DOHH2 (cell line): ENCODE data around the gene CPN2.

Source experiments
- H3F3A ChIP-seq: fragments of 200-600 bp; sonication (generic), shearing (Covaris generic); 2 replicates; pipeline ENCODE4 v1.6.0; 2016; ENCODE audit warnings: antibody characterized with exemption, mild to moderate bottlenecking; ENCODE audit not compliant: control insufficient read depth, insufficient read depth
- H3K27ac ChIP-seq: fragments of 200-600 bp; sonication (generic); 2 replicates; pipeline ENCODE4 v1.5.1; 2014; ENCODE audit warnings: low read depth, mild to moderate bottlenecking, low read length, moderate library complexity
- H3K27me3 ChIP-seq: fragments of 200-600 bp; sonication (generic); 2 replicates; pipeline ENCODE4 v1.6.1; 2014; ENCODE audit warnings: mild to moderate bottlenecking, low read length, mixed read lengths; ENCODE audit not compliant: control insufficient read depth
- H3K36me3 ChIP-seq: fragments of 200-600 bp; sonication (generic); 2 replicates; pipeline ENCODE4 v1.6.1; 2014; ENCODE audit warnings: mild to moderate bottlenecking, low read length, moderate library complexity, mixed read lengths; ENCODE audit not compliant: control insufficient read depth
- H3K4me1 ChIP-seq: fragments of 200-600 bp; sonication (generic); 2 replicates; pipeline ENCODE4 v1.6.1; 2014; ENCODE audit warnings: mild to moderate bottlenecking, low read length, mixed read lengths; ENCODE audit not compliant: control insufficient read depth
- H3K4me2 ChIP-seq: fragments of 200-600 bp; sonication (generic); 2 replicates; pipeline ENCODE4 v1.6.0; 2014; ENCODE audit warnings: mild to moderate bottlenecking, low read length, moderate library complexity
- H3K4me3 ChIP-seq: fragments of 200-600 bp; sonication (generic); 2 replicates; pipeline ENCODE4 v1.5.1; 2014; ENCODE audit warnings: mild to moderate bottlenecking, low read length, mixed read lengths
- H3K79me2 ChIP-seq: fragments of 200-600 bp; sonication (generic); 2 replicates; pipeline ENCODE4 v1.6.1; 2014; ENCODE audit warnings: mild to moderate bottlenecking, low read length, mixed read lengths; ENCODE audit not compliant: control insufficient read depth
- H3K9me2 ChIP-seq: fragments of 200-600 bp; sonication (generic); replicated peaks from 2 replicates; pipeline ENCODE4 v1.6.1; 2014; ENCODE audit warnings: mild to moderate bottlenecking, low read length, mixed read lengths; ENCODE audit not compliant: control insufficient read depth
- H3K9me3 ChIP-seq: fragments of 200-600 bp; sonication (generic); 2 replicates; pipeline ENCODE4 v1.6.1; 2014; ENCODE audit warnings: antibody characterized with exemption, low read length, mixed read lengths; ENCODE audit not compliant: control insufficient read depth, insufficient read depth
- H4K20me1 ChIP-seq: fragments of 200-600 bp; sonication (generic); 2 replicates; pipeline ENCODE4 v1.6.0; 2014; ENCODE audit warnings: low read depth, mild to moderate bottlenecking, antibody characterized with exemption, low read length, moderate library complexity; ENCODE audit not compliant: control insufficient read depth, insufficient read depth
- CTCF ChIP-seq: fragments of 200-600 bp; sonication (generic); IDR thresholded peaks from one replicate; pipeline ENCODE4 v1.5.1; 2014; ENCODE audit warnings: antibody characterized with exemption, mild to moderate bottlenecking, low read depth, low read length; ENCODE audit not compliant: poor library complexity, severe bottlenecking
- EZH2phosphoT487 ChIP-seq: fragments of 200-600 bp; sonication (generic); IDR thresholded peaks from 2 replicates; pipeline ENCODE4 v1.6.1; 2017; ENCODE audit warnings: borderline replicate concordance, mild to moderate bottlenecking, antibody characterized with exemption, low read length, moderate library complexity, mixed read lengths

Gene CPN2

GRCh38 chr3:194293546-194294198 lies 57.5 kb downstream of the CPN2 start:
- TF ChIP-seq EZH2phosphoT487 (no peak), CTCF (no peak)

GRCh38 chr3:194292331-194292730 lies 58.8 kb downstream of the CPN2 start:
- no peaks in the 10 kb centered on the region for H3K36me3 ChIP-seq
- no peaks in the 10 kb centered on the region for H3K79me2 ChIP-seq
- no peaks in the 10 kb centered on the region for H3K9me3 ChIP-seq
- peaks cover 38% of the 10 kb centered on the region for H3K27me3 ChIP-seq
- H3F3A ChIP-seq, result no peaks in the 10 kb centered on the region
- H3K4me2 ChIP-seq, result no peak overlapping the region
- no peak overlapping the region for H3K27ac ChIP-seq
- H3K4me3 ChIP-seq, result no peak overlapping the region
- no peaks in the 10 kb centered on the region for H4K20me1 ChIP-seq
- H3K4me1 ChIP-seq, result no peaks in the 10 kb centered on the region
- H3K9me2 ChIP-seq, result no peaks in the 10 kb centered on the region
- no peak for TF ChIP-seq CTCF

More at GRCh38 chr3:194293546-194294198, 57.5 kb downstream of the CPN2 start:
- Histone ChIP-seq H3F3A (no peaks in the 10 kb centered on the region), H3K79me2 (no peaks in the 10 kb centered on the region), H3K4me1 (no peaks in the 10 kb centered on the region), H3K27me3 (peaks cover 35% of the 10 kb centered on the region), H3K9me3 (no peaks in the 10 kb centered on the region), H3K4me2 (no peak overlapping the region), H3K4me3 (no peak overlapping the region), H4K20me1 (no peaks in the 10 kb centered on the region), H3K9me2 (no peaks in the 10 kb centered on the region), H3K27ac (no peak overlapping the region), H3K36me3 (no peaks in the 10 kb centered on the region)
